ENCODE results near the gene OTUD1.

GRCh38 chr10:23442936-23443335 lies 4.1 kb downstream of the OTUD1 start:
- TF ChIP-seq CTCF (IDR thresholded peaks at IDR 0.05) (no peak), POLR2A (IDR thresholded peaks at IDR 0.05) (no peak)
